Neural cell (in vitro differentiated cells): ENCODE data around the gene CGRRF1.

Experiments used
- EP300 ChIP-seq: fragments of 450-650 bp; conservative IDR thresholded peaks from 2 replicates; pipeline ENCODE4 v1.6.1; 2014; ENCODE audit warnings: antibody characterized with exemption, mild to moderate bottlenecking, moderate library complexity; ENCODE audit not compliant: poor library complexity, severe bottlenecking
- EZH2 ChIP-seq: fragments of 200-600, 300-800 bp; shearing (Covaris generic), sonication (generic); IDR thresholded peaks from 2 replicates; pipeline ENCODE4 v1.6.1; 2014; ENCODE audit warnings: antibody characterized with exemption, low read length, borderline replicate concordance, mild to moderate bottlenecking; ENCODE audit not compliant: insufficient read depth, poor library complexity, severe bottlenecking
- POLR2AphosphoS5 ChIP-seq: IDR thresholded peaks from 2 replicates; pipeline ENCODE4 v1.6.1; 2012
- RAD21 ChIP-seq: fragments of 450-650 bp; conservative IDR thresholded peaks from 2 replicates; pipeline ENCODE4 v1.6.1; 2014; ENCODE audit warnings: antibody characterized with exemption, mild to moderate bottlenecking, moderate library complexity
- REST ChIP-seq: IDR thresholded peaks from 2 replicates; pipeline ENCODE4 v1.6.1; 2012; ENCODE audit warnings: borderline replicate concordance
- SMC3 ChIP-seq: fragments of 450-650 bp; conservative IDR thresholded peaks from 2 replicates; pipeline ENCODE4 v1.6.1; 2014; ENCODE audit warnings: antibody characterized with exemption, mild to moderate bottlenecking, moderate library complexity; ENCODE audit not compliant: poor library complexity
- TAF1 ChIP-seq: IDR thresholded peaks from 2 replicates; pipeline ENCODE4 v1.6.1; 2012; ENCODE audit warnings: low read depth
- TF ChIP-seq, protein P1 (sequence below): fragments of 450-650 bp; IDR thresholded peaks from 2 replicates; pipeline ENCODE4 v1.5.1; 2014; ENCODE audit warnings: antibody characterized with exemption, mild to moderate bottlenecking, moderate library complexity; ENCODE audit not compliant: poor library complexity, severe bottlenecking

GRCh38 chr14:54501480-54501879 is 8.2 kb upstream of the CGRRF1 start:
- TF ChIP-seq, protein P1, sequence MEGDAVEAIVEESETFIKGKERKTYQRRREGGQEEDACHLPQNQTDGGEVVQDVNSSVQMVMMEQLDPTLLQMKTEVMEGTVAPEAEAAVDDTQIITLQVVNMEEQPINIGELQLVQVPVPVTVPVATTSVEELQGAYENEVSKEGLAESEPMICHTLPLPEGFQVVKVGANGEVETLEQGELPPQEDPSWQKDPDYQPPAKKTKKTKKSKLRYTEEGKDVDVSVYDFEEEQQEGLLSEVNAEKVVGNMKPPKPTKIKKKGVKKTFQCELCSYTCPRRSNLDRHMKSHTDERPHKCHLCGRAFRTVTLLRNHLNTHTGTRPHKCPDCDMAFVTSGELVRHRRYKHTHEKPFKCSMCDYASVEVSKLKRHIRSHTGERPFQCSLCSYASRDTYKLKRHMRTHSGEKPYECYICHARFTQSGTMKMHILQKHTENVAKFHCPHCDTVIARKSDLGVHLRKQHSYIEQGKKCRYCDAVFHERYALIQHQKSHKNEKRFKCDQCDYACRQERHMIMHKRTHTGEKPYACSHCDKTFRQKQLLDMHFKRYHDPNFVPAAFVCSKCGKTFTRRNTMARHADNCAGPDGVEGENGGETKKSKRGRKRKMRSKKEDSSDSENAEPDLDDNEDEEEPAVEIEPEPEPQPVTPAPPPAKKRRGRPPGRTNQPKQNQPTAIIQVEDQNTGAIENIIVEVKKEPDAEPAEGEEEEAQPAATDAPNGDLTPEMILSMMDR, result no peak
- TF ChIP-seq EP300, result no peak
- TF ChIP-seq EZH2, result no peak
- TF ChIP-seq REST, result no peak
- TF ChIP-seq POLR2AphosphoS5, result no peak
- no peak for TF ChIP-seq RAD21
- no peak for TF ChIP-seq SMC3
- no peak for TF ChIP-seq TAF1
